GM23248 (cell line): ENCODE measurements around the gene FLT3. TPM values are rescaled to one million over a fixed set of nuclear protein-coding genes. Genes with fewer than 3 reads are reported as not detected.

Experiments
- DNase-seq: peaks from one replicate; pipeline ENCODE4 v3.0.0-alpha.2; 2015
- H2AFZ ChIP-seq: fragments of 200-600 bp; sonication (generic); 2 replicates; pipeline ENCODE4 v1.6.1; 2016; ENCODE audit warnings: antibody characterized with exemption
- H3F3A ChIP-seq: fragments of 200-600 bp; sonication (generic); 2 replicates; pipeline ENCODE4 v1.6.1; 2016; ENCODE audit warnings: mild to moderate bottlenecking, antibody characterized with exemption, mixed run types; ENCODE audit not compliant: insufficient read depth
- H3K27ac ChIP-seq: fragments of 200-600 bp; sonication (generic); 2 replicates; pipeline ENCODE4 v1.5.1; 2016; ENCODE audit warnings: mild to moderate bottlenecking
- H3K27me3 ChIP-seq: fragments of 200-600 bp; sonication (generic); replicated peaks from 2 replicates; pipeline ENCODE4 v1.6.1; 2016; ENCODE audit warnings: mild to moderate bottlenecking; ENCODE audit not compliant: insufficient read depth
- H3K36me3 ChIP-seq: fragments of 200-600 bp; sonication (generic); 2 replicates; pipeline ENCODE4 v1.6.1; 2016; ENCODE audit warnings: low read depth, mild to moderate bottlenecking
- H3K4me1 ChIP-seq: fragments of 200-600 bp; sonication (generic); 2 replicates; pipeline ENCODE4 v1.6.1; 2016; ENCODE audit warnings: mild to moderate bottlenecking; ENCODE audit not compliant: insufficient read depth
- H3K4me2 ChIP-seq: fragments of 200-600 bp; sonication (generic); one replicate; pipeline ENCODE4 v1.6.1; 2016; ENCODE audit warnings: mild to moderate bottlenecking; ENCODE audit not compliant: unreplicated experiment
- H3K4me3 ChIP-seq: fragments of 200-600 bp; sonication (generic); 2 replicates; pipeline ENCODE4 v1.5.1; 2016; ENCODE audit warnings: mild to moderate bottlenecking
- H3K79me2 ChIP-seq: fragments of 200-600 bp; sonication (generic); 2 replicates; pipeline ENCODE4 v1.6.1; 2016; ENCODE audit warnings: mild to moderate bottlenecking; ENCODE audit not compliant: insufficient read depth
- H3K9ac ChIP-seq: fragments of 200-600 bp; sonication (generic); 2 replicates; pipeline ENCODE4 v1.6.1; 2016; ENCODE audit warnings: mild to moderate bottlenecking
- H3K9me2 ChIP-seq: fragments of 200-600 bp; sonication (generic); 2 replicates; pipeline ENCODE4 v1.6.1; 2016; ENCODE audit warnings: mixed run types, mild to moderate bottlenecking, moderate library complexity; ENCODE audit not compliant: insufficient read depth
- H3K9me3 ChIP-seq: fragments of 200-600 bp; sonication (generic); one replicate; pipeline ENCODE4 v1.6.1; 2017; ENCODE audit warnings: low read depth
- H4K20me1 ChIP-seq: fragments of 200-600 bp; sonication (generic); 2 replicates; pipeline ENCODE4 v1.6.0; 2016; ENCODE audit not compliant: insufficient read depth
- EZH2 ChIP-seq: fragments of 200-600 bp; sonication (generic); IDR thresholded peaks from 2 replicates; pipeline ENCODE4 v1.6.1; 2018; ENCODE audit warnings: antibody characterized with exemption, mild to moderate bottlenecking; ENCODE audit not compliant: insufficient read depth, poor library complexity, severe bottlenecking
- EZH2phosphoT487 ChIP-seq: fragments of 200-600 bp; sonication (generic); IDR thresholded peaks from 2 replicates; pipeline ENCODE4 v1.6.1; 2018; ENCODE audit warnings: antibody characterized with exemption, moderate library complexity, mild to moderate bottlenecking, low read depth; ENCODE audit not compliant: insufficient read depth
- WGBS, 2 experiments: methylation state at CpG; one replicate each; pipeline ENCODE4 v1.1.6; 2015 to 2017; ENCODE audit warnings: low lambda C conversion rate in 2 of 2, low coverage in 1 of 2; ENCODE audit errors: missing lambda C conversion rate in 2 of 2; 5-methylcytosine and 5-hydroxymethylcytosine counted together
- in situ Hi-C: fragments of 300-500 bp; cut with MboI; formaldehyde crosslinking; loops from 2 replicates; pipeline ENCODE4 v1.15.0; 2020
- polyA plus RNA-seq: library from polyadenylated mRNA; unstranded; fragments of >200 nt; fragmentation: Nextera tagmentation; extraction: Ambion mirVana; gene quantifications from 2 replicates; pipeline ENCODE4 v1.2.1, GENCODE V29; 2016
- total RNA-seq: library from RNA; depleted of rRNA; stranded (reverse); fragments of >200 nt; shearing (Covaris generic); gene quantifications from 2 replicates; pipeline ENCODE4 v1.2.3, GENCODE V29; 2014

FLT3 gene
- total and polyA plus RNA-seq, 2 experiments from 2014 or later = not detected

DNA sequence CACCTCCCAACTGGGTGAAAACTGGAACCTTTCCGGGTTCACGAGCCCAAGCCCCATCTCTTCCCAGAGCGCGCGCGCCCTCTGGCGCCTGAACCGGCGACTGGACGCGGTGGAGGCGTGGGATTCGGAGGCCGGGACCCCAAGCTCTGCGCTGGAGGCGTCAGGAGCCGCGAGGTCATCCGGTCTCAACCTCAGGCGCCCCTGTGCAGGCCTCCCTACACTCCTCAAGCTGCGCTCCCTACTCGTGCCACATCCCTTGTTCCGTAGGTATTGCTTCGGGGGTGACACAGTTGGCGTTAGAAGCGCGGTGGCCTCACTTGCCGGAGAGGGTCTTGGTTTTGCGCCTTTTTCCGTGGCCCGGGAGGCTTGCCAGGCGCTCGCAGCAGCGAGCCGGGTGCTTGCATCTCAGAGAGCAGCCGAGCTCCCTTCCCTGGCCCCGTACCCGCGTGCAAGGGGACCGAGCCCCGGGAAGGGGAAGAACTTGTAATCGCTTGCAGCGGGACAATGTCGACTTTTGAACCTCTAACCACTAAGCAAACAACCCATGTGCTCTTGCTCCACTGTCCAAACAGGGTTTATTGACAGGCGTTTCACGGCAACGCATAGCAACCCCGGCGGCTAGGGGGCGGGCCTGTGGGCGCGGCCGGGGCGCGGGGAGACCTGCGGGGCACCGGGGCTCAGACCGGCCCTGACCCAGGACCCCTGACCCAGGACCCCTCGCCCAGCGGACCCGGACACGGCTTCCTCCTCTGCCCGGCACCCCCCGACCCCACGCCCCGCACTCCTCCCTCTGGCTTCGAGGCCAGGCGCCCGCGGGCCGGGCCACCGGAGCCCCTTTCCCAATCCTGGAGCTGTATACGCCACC is 139.8 kb downstream of the FLT3 start:
- peak overlapping the region; percentile 61 for H2AFZ ChIP-seq
- peak overlapping the region; percentile 67 for H3K4me2 ChIP-seq
- in situ Hi-C loops = no loop called here
- DNase-seq = peak; percentile 55
- H3K27me3 ChIP-seq = peaks cover 95% of the 10 kb centered on the region
- H3K9me2 ChIP-seq = no peaks in the 10 kb centered on the region
- H4K20me1 ChIP-seq = no peaks in the 10 kb centered on the region
- H3K9ac ChIP-seq = no peak overlapping the region
- peak overlapping the region; percentile 52 for H3K4me3 ChIP-seq
- H3K36me3 ChIP-seq = no peaks in the 10 kb centered on the region
- peak; percentile 35 for TF ChIP-seq EZH2
- TF ChIP-seq EZH2phosphoT487 = 0 out of 2 replicates have a peak, but pooled peaks have one; percentile 40
- no peaks in the 10 kb centered on the region for H3K79me2 ChIP-seq
- no peaks in the 10 kb centered on the region for H3K9me3 ChIP-seq
- 1 to 3% methylated on average over 55 to 65 of the region's 73 CpGs for WGBS, 2 experiments
- H3K27ac ChIP-seq = no peak overlapping the region
- peaks cover 12% of the 10 kb centered on the region; the same call in 1 of the 2 replicates for H3K4me1 ChIP-seq
- H3F3A ChIP-seq = no peaks in the 10 kb centered on the region

DNA sequence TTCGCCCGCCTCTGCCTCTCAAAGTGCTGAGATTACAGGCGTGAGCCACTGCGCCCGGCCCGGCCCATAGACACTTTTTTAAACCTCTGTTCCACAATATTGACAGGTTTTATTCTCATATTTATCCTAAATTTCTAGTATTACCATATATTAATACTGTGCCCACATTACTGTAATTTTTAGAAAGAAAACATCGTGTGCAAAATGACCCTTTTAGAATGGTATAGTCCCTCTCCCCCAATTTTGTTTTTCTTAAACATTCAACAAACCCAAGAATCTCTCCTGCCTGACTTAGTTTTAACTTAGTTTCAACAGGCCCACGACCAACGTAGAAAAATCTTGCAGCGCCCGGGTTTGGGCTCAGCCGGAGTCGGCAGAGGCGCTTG is 140.4 kb downstream of the FLT3 start:
- no peak overlapping the region for H3K9ac ChIP-seq
- peaks cover 95% of the 10 kb centered on the region for H3K27me3 ChIP-seq
- peak overlapping the region; percentile 52 for H3K4me3 ChIP-seq
- no peaks in the 10 kb centered on the region for H3F3A ChIP-seq
- H3K4me2 ChIP-seq = peak overlapping the region; percentile 67
- in situ Hi-C loops = no loop called here
- H3K79me2 ChIP-seq = no peaks in the 10 kb centered on the region
- WGBS, 2 experiments = 19 to 21% methylated on average over 14 of the region's 14 CpGs
- H3K9me2 ChIP-seq = no peaks in the 10 kb centered on the region
- no peak for DNase-seq
- TF ChIP-seq EZH2 (peak; percentile 43), EZH2phosphoT487 (no peak)
- peak overlapping the region; percentile 61 for H2AFZ ChIP-seq
- no peak overlapping the region for H3K27ac ChIP-seq
- H4K20me1 ChIP-seq = no peaks in the 10 kb centered on the region
- H3K4me1 ChIP-seq = peaks cover 12% of the 10 kb centered on the region; the same call in 1 of the 2 replicates
- H3K9me3 ChIP-seq = no peaks in the 10 kb centered on the region
- H3K36me3 ChIP-seq = no peaks in the 10 kb centered on the region

DNA sequence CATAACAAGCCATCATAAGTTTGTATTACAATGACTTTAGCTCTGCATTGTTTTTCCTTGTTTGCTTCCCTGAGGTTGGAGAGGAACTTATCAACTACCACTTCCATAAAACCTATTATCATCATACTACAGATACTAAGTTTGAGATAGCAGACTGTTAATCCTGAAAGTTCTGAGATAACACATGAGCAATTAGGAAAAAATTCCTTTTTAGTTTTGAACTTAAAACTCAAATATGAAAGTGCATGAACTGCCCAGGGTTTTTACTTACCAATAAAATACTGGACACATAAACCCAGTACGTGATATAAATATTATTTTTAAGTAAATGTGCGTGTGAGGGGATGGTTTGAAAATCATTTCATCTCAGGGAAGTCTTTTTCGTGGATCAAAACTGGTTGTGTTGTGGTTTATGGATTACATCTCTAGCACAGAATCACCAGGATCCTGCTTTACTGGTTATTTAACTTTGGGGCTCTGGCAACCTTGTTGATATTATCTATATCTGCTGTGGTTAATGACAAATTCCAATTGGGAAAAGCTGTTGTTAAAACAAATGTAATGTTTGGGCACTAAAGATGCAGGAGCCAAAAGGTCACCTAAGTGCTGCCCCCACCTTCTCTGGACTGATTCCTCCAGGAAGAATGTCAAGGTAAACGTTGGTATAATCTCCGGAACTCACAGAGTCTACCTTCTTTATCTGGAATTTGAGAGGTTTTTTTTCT is 143.6 kb downstream of the FLT3 start:
- H3K9me3 ChIP-seq = no peaks in the 10 kb centered on the region
- TF ChIP-seq EZH2 (no peak), EZH2phosphoT487 (no peak)
- no peak overlapping the region for H2AFZ ChIP-seq
- H3K9ac ChIP-seq = no peak overlapping the region
- no peaks in the 10 kb centered on the region for H3F3A ChIP-seq
- H3K27me3 ChIP-seq = peaks cover 83% of the 10 kb centered on the region
- in situ Hi-C loops = no loop called here
- DNase-seq = no peak
- no peak overlapping the region for H3K4me2 ChIP-seq
- WGBS, 2 experiments = 9 to 13% methylated on average over 5 of the region's 5 CpGs
- no peak overlapping the region for H3K27ac ChIP-seq
- H3K4me3 ChIP-seq = no peak overlapping the region
- no peaks in the 10 kb centered on the region for H4K20me1 ChIP-seq
- H3K36me3 ChIP-seq = no peaks in the 10 kb centered on the region
- no peaks in the 10 kb centered on the region for H3K79me2 ChIP-seq
- H3K9me2 ChIP-seq = no peaks in the 10 kb centered on the region
- peaks cover 12% of the 10 kb centered on the region; the same call in 1 of the 2 replicates for H3K4me1 ChIP-seq

DNA sequence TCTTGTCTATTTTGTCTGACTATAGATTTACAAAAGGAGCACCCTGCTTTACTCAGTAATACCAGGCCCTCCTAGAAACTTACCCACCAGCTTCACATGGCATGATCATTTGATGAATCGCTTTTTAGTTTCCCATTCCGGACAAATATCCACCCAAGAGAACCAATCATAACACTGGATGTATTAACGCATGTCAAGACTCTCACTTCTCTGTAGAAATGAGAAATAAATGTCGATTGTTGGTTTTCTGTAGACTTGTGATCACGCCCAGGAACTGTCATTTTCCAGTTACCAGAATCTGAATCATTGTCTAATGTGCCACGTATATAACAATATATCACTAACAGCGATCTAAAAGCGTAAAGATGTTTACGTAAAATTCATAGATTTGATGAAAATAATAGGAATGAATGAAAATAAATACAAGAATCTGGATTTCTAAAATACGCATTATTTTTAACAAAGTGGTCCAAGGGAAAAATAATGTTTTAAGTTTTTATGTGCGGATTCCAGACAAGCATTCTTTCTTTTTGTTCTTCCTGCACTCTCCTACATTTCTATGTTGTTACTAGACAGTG is 145.3 kb downstream of the FLT3 start:
- Histone ChIP-seq H4K20me1 (no peaks in the 10 kb centered on the region), H3K36me3 (no peaks in the 10 kb centered on the region), H3K9ac (no peak overlapping the region), H2AFZ (no peak overlapping the region), H3K4me3 (no peak overlapping the region), H3K4me2 (no peak overlapping the region), H3K9me3 (no peaks in the 10 kb centered on the region), H3K27ac (no peak overlapping the region), H3K79me2 (no peaks in the 10 kb centered on the region), H3K4me1 (0 out of 2 replicates have a peak, but pooled peaks cover 2% of the 10 kb centered on the region), H3K27me3 (peaks cover 70% of the 10 kb centered on the region), H3K9me2 (no peaks in the 10 kb centered on the region), H3F3A (no peaks in the 10 kb centered on the region)
- TF ChIP-seq EZH2phosphoT487 (no peak), EZH2 (no peak)
- WGBS, 2 experiments = 45 to 48% methylated on average over 11 of the region's 11 CpGs
- in situ Hi-C loops = no loop called here
- DNase-seq = no peak
